IMR-90 (cell line): ENCODE measurements around the gene CD3E. TPM values are rescaled to one million over a fixed set of nuclear protein-coding genes. Genes with fewer than 3 reads are reported as not detected.

ENCODE experiments used
- ATAC-seq: fragments of 200-7000 bp; cut with Tn5 transposase; 2 replicates; pipeline ENCODE4 v1.9.1; 2020; ENCODE audit warnings: low read depth, mild to moderate bottlenecking, moderate library complexity
- BruUV-seq: library from RNA; stranded (reverse); fragments of 400-500 nt; replicated peaks from 2 replicates; lab custom pipeline; 2021; lab: Mats Ljungman, UMichigan
- CTCF ChIA-PET: fragments of 300-600 bp; formaldehyde crosslinking; extraction: SDS; loops from one replicate; lab custom pipeline; 2021; ENCODE audit warnings: antibody characterized with exemption; lab: Yijun Ruan, JAX
- POLR2A ChIA-PET: fragments of 300-600 bp; sonication (Branson Sonifier 250); formaldehyde crosslinking; loops from one replicate; lab custom pipeline; 2022; ENCODE audit warnings: antibody characterized with exemption; ENCODE audit not compliant: unreplicated experiment; lab: Charles Lee
- DNase-seq: peaks from one replicate; pipeline ENCODE4 v3.0.0; 2013
- H2AFZ ChIP-seq: replicated peaks from 2 replicates; pipeline ENCODE3; 2013; ENCODE audit warnings: low read length, mild to moderate bottlenecking; ENCODE audit not compliant: poor library complexity
- H2AK5ac ChIP-seq: 2 replicates; pipeline ENCODE4 v1.6.1; 2013; ENCODE audit warnings: low read depth, low read length, inconsistent platforms
- H2AK9ac ChIP-seq: replicated peaks from 2 replicates; pipeline ENCODE3; 2013; ENCODE audit warnings: mild to moderate bottlenecking, low read depth, low read length, moderate library complexity; ENCODE audit not compliant: poor library complexity
- H2BK120ac ChIP-seq: 2 replicates; pipeline ENCODE4 v1.6.1; 2013; ENCODE audit warnings: low read depth, low read length, inconsistent platforms
- H2BK15ac ChIP-seq: 3 replicates; pipeline ENCODE4 v1.6.1; 2013; ENCODE audit warnings: low read depth, low read length, inconsistent platforms
- H2BK20ac ChIP-seq: 2 replicates; pipeline ENCODE4 v1.6.1; 2013; ENCODE audit warnings: low read depth, mild to moderate bottlenecking, inconsistent platforms, low read length, moderate library complexity
- H2BK5ac ChIP-seq: 2 replicates; pipeline ENCODE4 v1.6.1; 2013; ENCODE audit warnings: mild to moderate bottlenecking, low read depth, low read length, inconsistent platforms; ENCODE audit not compliant: poor library complexity, severe bottlenecking
- H3K14ac ChIP-seq: replicated peaks from 2 replicates; pipeline ENCODE4 v1.6.1; 2013; ENCODE audit warnings: low read depth, low read length, inconsistent platforms
- H3K18ac ChIP-seq: 2 replicates; pipeline ENCODE4 v1.6.1; 2013; ENCODE audit warnings: low read depth, low read length, control low read depth
- H3K23ac ChIP-seq: 2 replicates; pipeline ENCODE4 v1.6.1; 2013; ENCODE audit warnings: low read depth, low read length, inconsistent platforms
- H3K27ac ChIP-seq: 2 replicates; pipeline ENCODE4 v1.5.1; 2013; ENCODE audit warnings: mild to moderate bottlenecking, control low read depth, low read length; ENCODE audit not compliant: insufficient read depth
- H3K27me3 ChIP-seq: 2 replicates; pipeline ENCODE4 v1.6.1; 2013; ENCODE audit warnings: low read length; ENCODE audit not compliant: control insufficient read depth, insufficient read depth
- H3K36me3 ChIP-seq: 2 replicates; pipeline ENCODE4 v1.6.1; 2013; ENCODE audit warnings: low read length, mixed read lengths; ENCODE audit not compliant: control insufficient read depth, insufficient read depth
- H3K4ac ChIP-seq: 2 replicates; pipeline ENCODE4 v1.6.1; 2013; ENCODE audit warnings: low read depth, low read length, inconsistent platforms
- H3K4me1 ChIP-seq: 2 replicates; pipeline ENCODE4 v1.6.1; 2013; ENCODE audit warnings: low read length, mixed read lengths; ENCODE audit not compliant: control insufficient read depth, insufficient read depth
- H3K4me2 ChIP-seq: 2 replicates; pipeline ENCODE4 v1.6.1; 2013; ENCODE audit warnings: low read depth, mild to moderate bottlenecking, control low read depth, low read length, moderate library complexity
- H3K4me3 ChIP-seq: 2 replicates; pipeline ENCODE4 v1.5.1; 2013; ENCODE audit warnings: low read depth, mild to moderate bottlenecking, control low read depth, low read length, moderate library complexity; ENCODE audit not compliant: insufficient read depth
- H3K56ac ChIP-seq: 2 replicates; pipeline ENCODE4 v1.6.1; 2013; ENCODE audit warnings: low read length, inconsistent platforms; ENCODE audit not compliant: insufficient read depth; ENCODE audit errors: extremely low read depth
- H3K79me1 ChIP-seq, 2 experiments: 2 replicates each; pipeline ENCODE4 v1.6.1; 2013; ENCODE audit warnings: low read length in 2 of 2, inconsistent platforms in 1 of 2, low read depth in 1 of 2
- H3K9ac ChIP-seq: 2 replicates; pipeline ENCODE4 v1.6.1; 2013; ENCODE audit warnings: low read depth, low read length, control low read depth
- H3K9me1 ChIP-seq: 2 replicates; pipeline ENCODE4 v1.6.1; 2013; ENCODE audit warnings: low read length, inconsistent platforms; ENCODE audit not compliant: insufficient read depth
- H3K9me3 ChIP-seq: 2 replicates; pipeline ENCODE4 v1.6.1; 2013; ENCODE audit warnings: low read length; ENCODE audit not compliant: control insufficient read depth, insufficient read depth
- H4K20me1 ChIP-seq: 2 replicates; pipeline ENCODE4 v1.6.1; 2013; ENCODE audit warnings: low read length, inconsistent platforms; ENCODE audit not compliant: insufficient read depth
- H4K5ac ChIP-seq: 2 replicates; pipeline ENCODE4 v1.6.1; 2013; ENCODE audit warnings: mild to moderate bottlenecking, low read depth, low read length, control low read depth
- H4K8ac ChIP-seq, 2 experiments: 2 replicates each; pipeline ENCODE4 v1.6.1; 2013; ENCODE audit warnings: low read depth in 2 of 2, low read length in 2 of 2, control low read depth in 1 of 2, inconsistent platforms in 1 of 2
- H4K91ac ChIP-seq: 2 replicates; pipeline ENCODE4 v1.6.1; 2013; ENCODE audit warnings: low read depth, low read length, inconsistent platforms; ENCODE audit not compliant: insufficient read depth
- BHLHE40 ChIP-seq: fragments of 150-350 bp; IDR thresholded peaks from 2 replicates; pipeline ENCODE4 v1.6.1; 2016; ENCODE audit warnings: mild to moderate bottlenecking, low read depth, low read length
- CEBPB ChIP-seq: IDR thresholded peaks from 2 replicates; pipeline ENCODE4 v1.6.1; 2012; ENCODE audit warnings: low read depth, low read length, improper control_type of control experiment
- CHD1 ChIP-seq: IDR thresholded peaks from 2 replicates; pipeline ENCODE4 v1.6.1; 2012; ENCODE audit warnings: low read depth, low read length, improper control_type of control experiment
- ELK1 ChIP-seq: fragments of 150-350 bp; IDR thresholded peaks from 2 replicates; pipeline ENCODE4 v1.6.1; 2016; ENCODE audit warnings: low read depth, mild to moderate bottlenecking, low read length, moderate library complexity, borderline replicate concordance
- FOS ChIP-seq: fragments of 150-350 bp; IDR thresholded peaks from 2 replicates; pipeline ENCODE4 v1.6.1; 2016; ENCODE audit warnings: low read depth, low read length
- MAFK ChIP-seq: IDR thresholded peaks from 2 replicates; pipeline ENCODE4 v1.6.1; 2012; ENCODE audit warnings: low read depth, low read length, improper control_type of control experiment
- MAZ ChIP-seq: IDR thresholded peaks from 2 replicates; pipeline ENCODE4 v1.6.1; 2012; ENCODE audit warnings: low read depth, mild to moderate bottlenecking, low read length, improper control_type of control experiment, moderate library complexity, borderline replicate concordance
- MXI1 ChIP-seq: IDR thresholded peaks from 2 replicates; pipeline ENCODE4 v1.6.1; 2012; ENCODE audit warnings: low read depth, mild to moderate bottlenecking, low read length, moderate library complexity, borderline replicate concordance
- NFE2L2 ChIP-seq: fragments of 150-350 bp; IDR thresholded peaks from 2 replicates; pipeline ENCODE4 v1.6.1; 2016; ENCODE audit warnings: low read depth, mild to moderate bottlenecking, low read length
- RCOR1 ChIP-seq: IDR thresholded peaks from 2 replicates; pipeline ENCODE4 v1.6.1; 2012; ENCODE audit warnings: mild to moderate bottlenecking, low read length, improper control_type of control experiment; ENCODE audit not compliant: insufficient replicate concordance
- RFX5 ChIP-seq: IDR thresholded peaks from 2 replicates; pipeline ENCODE4 v1.8.0; 2012; ENCODE audit warnings: low read depth, mild to moderate bottlenecking, low read length, moderate library complexity
- SMC3 ChIP-seq: fragments of 150-350 bp; IDR thresholded peaks from 2 replicates; pipeline ENCODE4 v1.6.1; 2016; ENCODE audit warnings: low read depth, mild to moderate bottlenecking, antibody characterized with exemption, low read length, moderate library complexity
- USF2 ChIP-seq: fragments of 150-350 bp; IDR thresholded peaks from 2 replicates; pipeline ENCODE4 v1.6.1; 2017; ENCODE audit warnings: mild to moderate bottlenecking, antibody characterized with exemption, low read length, low read depth
- WGBS, 2 experiments: methylation state at CpG; one replicate each; pipeline versions ENCODE4 v1.1.5 to v1.1.7; 2013; ENCODE audit warnings: missing lambda C conversion rate in 2 of 2; ENCODE audit not compliant: insufficient read length in 1 of 2; ENCODE audit errors: extremely low coverage in 2 of 2; 5-methylcytosine and 5-hydroxymethylcytosine counted together
- dilution Hi-C: fragments of 300-500 bp; cut with HindIII; formaldehyde crosslinking; loops from one replicate; pipeline ENCODE4 v1.14.3; 2018; ENCODE audit warnings: low sequenced_read_pairs; ENCODE audit not compliant: unreplicated experiment
- in situ Hi-C: fragments of 300-500 bp; cut with MboI; formaldehyde crosslinking; loops from 3 replicates; pipeline ENCODE4 v1.14.3; 2019; ENCODE audit warnings: low sequenced_read_pairs, inconsistent platforms, mixed read lengths
- intact Hi-C: fragments of 100-400 bp; cut with micrococcal nuclease; formaldehyde crosslinking; loops from 2 replicates; pipeline ENCODE4 v1.10.0; 2022
- polyA plus RNA-seq, 3 experiments: library from polyadenylated mRNA; depleted of rRNA; stranded (reverse); fragments of >200 nt; gene quantifications; 2 replicates each; pipeline ENCODE4 v1.2.3, GENCODE V29; 2012; ENCODE audit warnings: low replicate concordance in 1 of 3
- total RNA-seq: library from RNA; depleted of rRNA; stranded (reverse); fragments of >200 nt; gene quantifications from 2 replicates; pipeline ENCODE4 v1.2.3, GENCODE V29; 2012

Gene CD3E
- total and polyA plus RNA-seq, 2 of the 4 experiments (the other 2 are of a cell fraction), result not detected

GRCh38 chr11:118282606-118283005 is 21.9 kb upstream of the CD3E start:
- H3K4me2 ChIP-seq, result no peak overlapping the region
- in situ Hi-C loops (no loop called here), intact Hi-C loops (no loop called here), dilution Hi-C loops (no loop called here)
- ATAC-seq (no peak), DNase-seq (no peak)
- no peak overlapping the region for H3K14ac ChIP-seq
- no peaks in the 10 kb centered on the region for H3K27me3 ChIP-seq
- POLR2A ChIA-PET, result no interaction called here
- no TSS peak for BruUV-seq
- no peak overlapping the region for H2BK5ac ChIP-seq
- H2AK9ac ChIP-seq, result no peak overlapping the region
- no peaks in the 10 kb centered on the region for H3K4me1 ChIP-seq
- no peak overlapping the region for H4K5ac ChIP-seq
- TF ChIP-seq USF2, result no peak
- TF ChIP-seq BHLHE40, result no peak
- no peak for TF ChIP-seq CEBPB
- no peak for TF ChIP-seq NFE2L2
- no peak for TF ChIP-seq RFX5
- no peak for TF ChIP-seq MAZ
- no peak for TF ChIP-seq ELK1
- no peak for TF ChIP-seq SMC3
- TF ChIP-seq FOS, result no peak
- TF ChIP-seq RCOR1, result no peak
- no peak for TF ChIP-seq MXI1
- TF ChIP-seq MAFK, result no peak
- no peak for TF ChIP-seq CHD1
- no peak overlapping the region for H3K9ac ChIP-seq
- H2BK120ac ChIP-seq, result no peak overlapping the region
- CTCF ChIA-PET, result interaction anchor here (0.7 kb wide), 1 partner anchor 12 kb away, joined by 3 read pairs; no protein-coding TSS in a partner anchor
- H3K27ac ChIP-seq, result no peak overlapping the region
- H2BK20ac ChIP-seq, result no peak overlapping the region
- no peak overlapping the region for H3K56ac ChIP-seq
- H2BK15ac ChIP-seq, result no peak overlapping the region
- no peak overlapping the region for H3K4ac ChIP-seq
- H3K9me1 ChIP-seq, result no peaks in the 10 kb centered on the region
- H4K20me1 ChIP-seq, result no peaks in the 10 kb centered on the region
- no peak overlapping the region for H2AK5ac ChIP-seq
- 86% methylated on average over 1 of the region's 6 CpGs; no CpG with 5 or more reads in 1 of the 2 experiments for WGBS, 2 experiments
- no peak overlapping the region for H4K8ac ChIP-seq
- no peak overlapping the region for H3K18ac ChIP-seq
- no peak overlapping the region for H3K23ac ChIP-seq
- H4K91ac ChIP-seq, result no peak overlapping the region
- no peaks in the 10 kb centered on the region for H3K36me3 ChIP-seq
- H3K9me3 ChIP-seq, result no peaks in the 10 kb centered on the region
- no peaks in the 10 kb centered on the region for H3K79me1 ChIP-seq
- H2AFZ ChIP-seq, result no peak overlapping the region
- H3K4me3 ChIP-seq, result no peak overlapping the region
